Stimulated activated CD8-positive, alpha-beta memory T cell treated with anti-CD3 and anti-CD28 coated beads, Interleukin-12 subunit alpha, Interleukin-12 subunit beta, amount 100 ng/mL, for 4 hours (primary cell): ENCODE measurements around the gene MAP2K5.

Experiments used
- DNase-seq: peaks from one replicate; pipeline ENCODE4 v3.0.0-alpha.2; 2020; ENCODE audit warnings: low read depth

The MAP2K5 gene

DNA sequence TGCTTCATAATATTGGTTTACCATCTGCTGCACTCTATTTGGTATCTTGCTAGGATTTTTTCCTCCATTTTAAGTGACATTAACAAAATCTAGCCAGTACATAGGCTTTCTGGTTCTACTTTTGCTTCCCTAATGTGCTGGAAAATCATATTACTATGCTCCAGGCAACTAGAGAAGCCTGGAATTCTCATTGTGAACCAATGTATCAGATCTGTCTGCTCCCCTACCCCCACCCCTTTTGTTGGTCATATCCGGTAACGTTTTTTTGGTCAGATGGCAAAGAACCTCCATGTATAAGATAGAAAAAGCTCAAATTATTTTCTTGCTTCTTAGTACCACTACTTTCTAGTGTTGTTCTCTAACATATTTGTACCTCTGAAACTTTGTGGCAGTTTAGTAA, 17.1 kb downstream of the MAP2K5 start:
- no peak for DNase-seq

DNA sequence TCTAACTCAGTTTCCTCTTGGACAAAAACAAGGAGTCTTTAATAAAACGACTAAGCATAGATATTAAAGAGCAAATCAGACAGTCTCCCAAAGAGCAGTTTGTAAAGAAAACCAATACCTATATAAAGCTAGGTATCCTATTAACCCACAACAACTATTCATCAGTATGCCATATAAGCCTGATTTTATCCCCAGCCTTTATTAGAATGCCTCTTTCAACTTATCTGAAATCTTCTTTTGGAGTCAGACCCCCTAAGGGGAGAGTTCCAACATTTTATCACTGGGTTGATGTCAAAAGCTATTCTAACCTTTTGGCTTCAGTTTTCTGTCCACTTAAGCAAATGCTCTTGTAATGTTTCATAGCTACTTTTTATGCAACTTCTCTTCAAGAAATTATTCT, 17.8 kb downstream of the MAP2K5 start:
- DNase-seq = no peak

DNA sequence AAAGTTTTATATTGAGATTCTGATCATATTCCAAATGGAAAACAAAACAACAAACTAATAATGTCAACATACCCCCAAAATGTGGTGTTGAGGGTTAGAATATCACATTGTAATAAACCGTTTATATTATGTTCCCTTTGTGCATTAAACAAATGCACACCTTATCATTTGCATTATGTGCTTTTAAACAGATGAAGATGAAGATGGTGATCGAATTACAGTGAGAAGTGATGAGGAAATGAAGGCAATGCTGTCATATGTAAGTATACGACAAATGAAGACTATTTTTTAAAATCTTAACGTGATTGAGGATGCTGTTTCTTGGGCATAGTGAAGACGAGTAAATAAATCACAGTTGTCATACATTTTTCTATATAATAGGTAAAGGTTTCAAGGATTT, 20.6 kb downstream of the MAP2K5 start:
- no peak for DNase-seq

DNA sequence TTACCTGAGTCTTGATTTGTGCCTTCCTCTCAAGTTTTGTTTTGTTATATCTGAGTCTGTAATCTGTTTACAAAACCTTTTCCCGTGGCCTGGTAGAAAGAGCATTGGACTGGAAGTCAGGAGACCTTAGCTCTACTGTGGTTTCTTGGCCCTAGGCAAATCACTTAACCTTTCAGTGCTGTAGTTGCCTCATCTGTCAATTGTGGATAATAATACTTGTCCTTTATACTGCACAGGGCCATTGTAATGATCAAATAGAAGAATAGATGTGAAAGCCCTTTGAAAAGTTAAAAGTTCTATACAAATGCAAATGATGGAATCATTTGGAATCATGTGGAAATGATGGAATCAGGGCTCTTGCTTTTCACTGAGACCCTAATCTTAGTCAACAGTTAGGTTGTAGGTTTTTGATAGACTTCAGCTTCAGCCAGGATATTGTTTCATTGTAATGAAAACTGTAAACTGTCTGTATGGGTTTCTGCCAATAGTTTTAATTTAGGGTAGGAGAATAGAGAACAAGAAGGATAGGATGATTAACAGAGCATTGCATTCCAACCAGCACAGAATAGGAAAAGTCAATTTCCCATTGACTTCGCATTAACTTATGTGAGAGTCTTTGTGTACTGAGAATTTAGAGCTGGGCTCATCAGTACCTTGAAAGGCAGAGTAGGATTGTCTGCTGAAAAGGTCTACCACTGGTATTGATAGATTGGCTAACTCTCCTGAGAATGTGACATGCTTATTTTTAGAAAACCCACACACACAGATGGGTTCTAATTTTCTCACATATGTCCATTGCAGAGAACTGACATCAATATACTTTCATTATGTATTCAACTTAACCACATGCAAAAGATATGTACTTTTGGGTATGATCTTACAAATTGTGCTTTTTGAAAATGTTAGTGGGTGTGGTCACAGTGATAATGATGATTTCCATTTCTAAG, 21.8 kb downstream of the MAP2K5 start:
- no peak for DNase-seq

DNA sequence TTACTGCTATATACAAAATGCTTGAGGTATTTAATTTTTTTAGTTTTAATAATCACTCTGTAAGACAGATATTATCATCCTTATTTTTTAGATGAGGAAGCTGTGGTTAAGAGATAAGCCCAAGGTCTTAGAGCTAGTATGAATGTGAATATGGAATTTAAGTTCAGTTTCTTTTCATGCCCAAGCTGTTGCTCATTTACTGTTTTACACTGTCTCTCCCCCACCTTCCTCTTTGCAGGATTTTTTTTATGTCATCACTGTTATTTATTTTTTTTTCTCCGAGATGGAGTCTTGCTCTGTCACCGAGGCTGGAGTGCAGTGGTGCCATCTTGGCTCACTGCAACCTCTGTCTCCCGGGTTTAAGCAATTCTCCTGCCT, 22.5 kb downstream of the MAP2K5 start:
- DNase-seq = no peak

DNA sequence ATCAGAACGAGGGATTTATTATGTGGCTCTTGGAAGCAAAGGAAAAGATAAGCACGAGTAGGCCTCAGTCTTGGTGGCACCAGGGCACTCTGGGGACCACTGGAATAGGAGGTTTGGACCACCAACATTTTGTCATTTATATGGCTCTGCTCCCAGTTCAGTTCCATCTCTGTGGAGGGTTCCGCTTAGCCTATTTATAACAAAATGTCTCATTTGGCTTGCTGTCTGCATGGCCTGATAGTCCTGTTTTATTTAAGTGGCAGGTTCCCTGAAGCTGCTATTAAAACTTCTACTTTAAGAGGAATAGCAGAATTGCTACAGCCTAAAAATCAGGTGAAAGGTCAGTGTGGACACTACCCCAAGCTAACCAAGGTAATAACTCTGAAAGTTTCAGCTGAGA, 27.2 kb downstream of the MAP2K5 start:
- no peak for DNase-seq

DNA sequence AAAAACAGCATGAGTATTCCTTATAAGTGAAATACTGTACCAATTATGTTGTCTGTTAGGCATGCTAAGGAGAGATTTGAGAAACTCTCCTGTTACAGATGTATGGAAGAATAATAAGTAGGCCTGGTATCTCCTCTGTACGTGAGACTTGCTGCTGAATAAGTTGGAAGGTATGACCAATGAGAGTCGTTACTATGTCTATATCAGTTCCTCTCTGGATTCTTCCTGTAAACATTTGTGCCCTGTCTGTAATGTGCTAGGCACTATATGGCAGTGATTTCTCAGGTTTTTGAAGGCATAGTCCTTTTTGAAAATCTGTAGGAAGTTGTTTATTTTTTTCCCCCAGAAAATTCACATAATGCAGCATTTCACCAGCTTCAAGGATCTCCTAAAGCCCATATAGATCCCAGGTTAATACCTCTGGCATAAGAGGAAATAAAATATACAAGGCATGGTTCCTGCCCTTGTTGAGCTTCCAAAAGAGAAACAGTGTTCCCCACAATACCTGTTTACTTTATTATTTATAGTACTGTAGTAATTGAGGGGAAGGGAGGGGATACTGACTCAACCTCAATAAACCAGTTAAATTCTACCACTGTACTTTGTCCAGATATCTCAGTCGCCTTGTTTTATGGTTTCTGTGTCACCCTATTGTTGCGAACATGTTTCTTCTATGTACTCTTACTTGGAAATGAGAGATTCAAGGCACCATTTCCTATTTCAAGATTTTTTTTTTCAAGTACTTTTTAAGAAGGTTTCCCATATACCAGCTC, 28.6 kb downstream of the MAP2K5 start:
- no peak for DNase-seq

DNA sequence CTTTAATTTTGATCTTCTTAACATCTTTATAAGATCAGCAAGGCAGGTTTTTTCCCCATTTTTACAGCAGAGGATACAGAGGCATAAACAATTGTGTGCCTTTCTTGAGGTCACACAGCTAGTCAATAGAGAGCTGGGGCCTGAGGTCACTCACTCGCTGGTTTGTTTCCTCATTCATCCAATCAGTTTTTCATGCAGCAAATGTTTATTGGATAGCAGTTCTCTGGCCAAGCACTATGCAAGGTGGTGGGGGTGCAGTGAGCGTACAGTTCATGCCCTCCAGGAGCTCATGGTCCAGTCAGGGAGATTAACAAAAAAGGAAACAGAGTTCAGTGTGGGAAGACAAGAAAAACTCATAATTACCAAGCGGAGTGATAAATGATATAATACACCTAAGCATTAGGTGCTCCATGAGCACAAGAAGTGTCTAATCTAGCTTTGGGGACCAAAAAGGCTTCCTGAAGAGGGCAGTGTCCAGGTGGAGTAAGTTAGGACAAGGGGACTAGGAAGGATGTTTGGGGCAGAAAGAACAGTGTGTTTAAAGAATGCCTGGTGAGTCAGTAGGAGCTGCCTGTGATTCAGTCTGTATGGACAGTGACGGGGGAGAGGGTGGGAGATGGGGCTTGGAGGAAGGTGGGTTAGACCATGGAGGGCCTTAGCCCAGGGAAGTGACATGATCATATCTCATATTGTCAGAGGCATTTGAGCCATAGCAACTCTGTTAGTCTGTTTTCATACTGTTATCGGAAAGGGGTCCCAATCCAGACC, 29.3 kb downstream of the MAP2K5 start:
- no peak for DNase-seq

DNA sequence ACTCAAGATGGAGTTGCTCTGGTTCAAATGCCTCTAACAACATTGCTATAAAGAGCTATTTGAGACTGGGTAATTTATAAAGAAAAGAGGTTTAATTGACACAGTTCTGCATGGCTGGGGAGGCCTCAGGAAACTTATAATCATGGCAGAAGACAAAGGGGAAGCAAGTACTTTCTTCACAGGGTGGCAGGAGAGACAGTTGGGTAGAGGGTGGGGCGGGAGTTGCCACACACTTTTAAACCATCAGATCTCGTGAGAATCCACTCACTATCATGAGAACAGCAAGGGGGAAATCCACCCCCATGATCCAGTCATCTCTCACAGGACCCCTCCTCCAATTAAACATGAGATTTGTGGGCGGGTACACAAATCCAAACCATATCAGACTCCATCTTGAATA, 30.7 kb downstream of the MAP2K5 start:
- DNase-seq = no peak

DNA sequence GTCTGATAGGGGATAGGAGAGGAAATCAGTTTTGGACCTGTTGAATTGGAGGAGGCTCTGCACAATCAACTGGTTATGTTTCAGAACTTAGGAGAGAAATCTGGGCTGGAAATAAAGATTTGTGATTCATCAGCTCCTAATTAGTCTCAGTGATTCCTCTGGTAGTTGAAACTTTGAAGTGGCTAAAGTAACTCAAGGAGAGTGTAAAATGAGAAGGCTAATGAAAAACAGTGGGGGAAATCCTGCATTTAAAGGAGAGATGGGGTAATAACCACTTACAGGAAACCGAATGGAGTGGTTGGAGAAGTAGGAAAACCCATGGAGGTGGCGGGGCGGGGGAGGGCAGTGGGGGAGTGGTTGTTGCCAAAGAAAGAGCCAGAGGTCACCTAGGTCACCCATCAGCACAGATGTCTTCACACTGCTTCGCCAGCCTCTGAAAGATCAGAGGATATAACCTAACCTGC, 32.6 kb downstream of the MAP2K5 start:
- no peak for DNase-seq

DNA sequence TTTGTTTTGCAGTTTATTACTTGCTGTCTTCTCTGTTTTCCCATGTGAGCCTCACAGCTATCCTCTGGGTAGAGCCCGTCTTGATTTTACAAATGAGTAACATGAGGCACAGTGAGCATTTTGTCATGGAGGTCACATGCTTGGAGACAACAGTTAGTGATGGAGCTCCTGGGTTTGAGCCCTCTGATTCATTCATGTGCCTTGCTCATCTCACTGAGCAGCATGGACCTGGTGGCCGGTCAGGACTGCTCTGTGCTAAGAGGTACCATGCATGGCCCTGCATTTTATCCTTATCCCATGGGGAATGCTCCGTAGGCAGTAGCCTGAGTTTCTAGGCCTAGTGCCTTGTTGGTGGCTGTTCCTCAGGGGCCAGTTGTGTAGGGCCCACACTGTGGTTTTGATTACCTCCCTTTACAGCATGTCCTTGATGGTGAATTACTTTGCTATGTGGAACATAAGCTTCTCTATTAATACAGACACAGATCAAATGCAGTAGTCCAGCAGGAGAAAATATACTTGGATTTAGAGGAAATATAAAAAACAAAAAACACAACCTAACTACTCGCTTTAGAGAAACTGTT, 35.6 kb downstream of the MAP2K5 start:
- DNase-seq = no peak

DNA sequence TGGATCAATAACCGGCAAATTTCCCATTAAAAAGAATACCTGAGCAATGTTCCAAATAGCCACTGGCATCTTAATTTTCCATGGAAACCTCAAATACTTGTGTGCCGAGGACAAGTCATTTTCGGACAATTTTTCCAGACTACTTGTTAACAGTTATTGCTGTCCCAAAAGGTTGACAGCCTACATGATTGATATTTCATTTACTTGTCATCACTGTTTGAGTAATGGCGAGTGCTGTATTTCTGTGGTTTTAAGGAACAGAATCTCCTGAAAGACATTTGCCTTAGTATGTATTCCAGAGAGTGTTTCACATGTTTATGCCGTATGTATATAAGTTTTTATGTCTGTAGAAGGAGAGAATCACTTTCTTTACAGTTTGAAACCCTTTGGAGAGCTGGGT, 36.7 kb downstream of the MAP2K5 start:
- DNase-seq = no peak

DNA sequence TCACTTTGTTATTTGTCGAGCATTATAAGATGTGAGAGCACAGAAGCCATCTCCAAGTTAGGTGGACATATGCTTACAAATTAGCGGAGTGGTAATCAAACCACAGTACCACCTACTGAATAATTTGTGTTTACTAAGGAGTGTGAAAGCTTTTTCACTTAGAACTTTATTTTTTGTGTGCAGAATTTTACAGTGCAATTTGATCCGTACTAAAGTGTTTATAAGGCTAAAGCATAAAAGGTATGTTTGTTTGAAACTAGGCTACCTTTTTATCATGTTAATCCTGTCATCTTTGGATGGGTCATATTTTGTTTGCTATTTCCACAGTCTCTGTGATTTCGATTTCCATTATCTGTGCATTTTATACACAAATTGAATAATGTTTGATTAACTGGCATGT, 37.5 kb downstream of the MAP2K5 start:
- DNase-seq = no peak

DNA sequence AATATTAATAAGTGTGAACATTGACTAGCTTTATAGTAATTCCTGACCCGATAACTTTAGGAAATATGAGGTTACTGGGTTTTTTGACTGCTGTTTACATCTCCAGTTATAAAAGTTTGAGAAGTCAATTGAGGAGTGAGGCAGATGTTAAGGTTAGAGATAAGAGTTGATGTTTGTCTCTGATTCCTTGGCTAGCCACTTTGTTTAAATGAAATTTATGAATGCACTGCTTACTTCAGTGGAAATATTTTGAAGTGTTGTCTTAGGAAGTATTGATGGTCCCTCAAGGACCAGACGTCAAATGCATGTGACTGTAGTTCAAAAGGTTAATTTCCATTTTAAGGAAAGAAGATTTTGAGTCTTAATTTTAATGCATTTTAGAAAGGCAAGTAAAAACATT, 41.7 kb downstream of the MAP2K5 start:
- DNase-seq = no peak

DNA sequence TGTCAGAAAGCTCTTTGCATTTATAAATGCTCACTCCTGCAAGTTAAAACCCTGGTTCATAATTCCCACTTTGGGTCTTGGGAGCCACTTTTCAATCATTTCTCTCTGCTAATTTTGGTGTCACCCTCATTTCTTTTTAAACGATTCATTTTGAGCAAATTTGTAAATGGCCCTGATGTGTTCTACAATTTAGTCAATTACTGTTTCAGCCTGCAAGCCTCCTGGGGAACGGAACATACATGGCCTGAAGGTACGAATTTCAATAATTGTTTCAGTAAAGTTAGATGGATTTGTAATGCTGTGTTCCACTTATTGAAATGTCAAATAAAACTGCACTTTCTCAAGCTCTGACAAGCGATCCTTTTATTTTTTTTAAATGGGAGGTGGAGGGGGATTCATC, 43.2 kb downstream of the MAP2K5 start:
- DNase-seq = no peak

DNA sequence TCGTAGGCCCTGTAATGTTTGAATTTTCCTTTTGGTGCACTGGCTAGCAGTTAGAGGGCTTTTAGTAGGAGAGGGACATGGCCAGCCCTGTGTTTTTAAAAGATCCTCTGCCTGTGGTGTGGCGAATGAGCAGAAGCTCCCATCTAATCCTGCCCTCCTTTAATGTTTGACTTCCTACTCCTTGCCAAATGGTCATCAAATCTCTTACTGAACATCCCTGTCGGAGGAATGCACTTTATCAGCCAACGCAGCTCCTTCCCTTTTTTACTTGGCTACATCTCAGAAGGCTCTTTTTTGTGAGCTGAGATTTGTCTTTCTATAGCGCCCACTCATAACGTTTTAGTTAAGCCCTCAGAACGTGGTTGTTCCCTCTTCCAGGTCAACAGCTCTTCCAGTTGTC, 44.8 kb downstream of the MAP2K5 start:
- no peak for DNase-seq

DNA sequence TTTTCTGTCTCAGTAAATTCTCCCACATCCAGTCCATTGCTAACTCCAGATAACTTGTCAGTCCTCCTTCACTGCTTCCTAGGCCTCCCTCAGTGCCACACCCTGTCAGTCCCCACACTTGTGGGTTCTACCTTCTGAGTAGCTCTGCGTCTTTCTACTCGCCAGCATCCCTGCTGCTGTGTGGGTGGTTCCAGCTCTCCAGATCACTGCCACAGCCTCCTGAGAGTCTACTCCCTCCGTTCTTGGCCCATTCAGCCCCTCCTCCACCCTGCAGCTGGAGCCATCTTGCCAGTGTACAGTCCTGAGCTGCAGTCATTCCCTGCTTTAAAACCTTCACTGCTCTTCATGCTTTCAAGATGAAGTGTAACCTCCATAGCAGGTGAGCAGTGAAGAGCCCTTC, 45.3 kb downstream of the MAP2K5 start:
- DNase-seq = no peak

DNA sequence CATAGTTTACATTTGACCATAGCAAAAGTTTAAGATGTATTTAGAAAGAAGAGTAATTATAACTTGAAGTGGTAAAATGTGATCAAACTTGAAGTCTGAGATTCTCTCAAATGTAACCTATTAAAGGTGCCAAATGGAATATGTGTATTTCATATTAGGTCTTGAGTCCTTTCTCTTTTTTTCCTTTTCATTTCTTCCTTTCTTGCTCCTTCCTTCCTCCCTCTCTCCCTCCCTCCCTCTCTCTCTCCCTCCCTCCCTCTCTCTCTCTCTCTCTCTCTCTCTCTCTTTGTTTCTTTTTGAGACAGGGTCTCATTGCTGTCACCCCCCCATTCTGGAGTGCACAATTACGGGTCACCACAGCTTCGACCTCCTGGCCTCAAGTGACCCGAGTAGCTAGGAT, 47.7 kb downstream of the MAP2K5 start:
- DNase-seq = no peak

DNA sequence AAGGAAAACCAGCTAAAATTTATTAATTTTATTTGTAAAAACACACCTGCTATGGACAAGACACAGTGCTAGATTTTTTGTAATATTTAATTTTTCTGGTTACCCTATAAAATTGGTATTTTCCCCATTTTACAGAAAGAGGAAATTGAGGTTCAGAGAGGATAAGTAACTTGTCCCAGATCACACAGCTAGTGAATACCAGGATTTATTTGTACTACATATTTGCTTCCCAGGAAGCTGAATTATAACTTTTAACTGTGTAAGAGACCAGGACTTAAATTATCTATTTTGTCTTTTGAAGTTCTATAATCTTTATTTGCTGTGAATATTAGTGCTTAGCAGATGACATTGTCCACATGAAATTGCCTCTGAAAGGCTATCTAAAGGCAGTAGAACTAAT, 49.7 kb downstream of the MAP2K5 start:
- DNase-seq = no peak

DNA sequence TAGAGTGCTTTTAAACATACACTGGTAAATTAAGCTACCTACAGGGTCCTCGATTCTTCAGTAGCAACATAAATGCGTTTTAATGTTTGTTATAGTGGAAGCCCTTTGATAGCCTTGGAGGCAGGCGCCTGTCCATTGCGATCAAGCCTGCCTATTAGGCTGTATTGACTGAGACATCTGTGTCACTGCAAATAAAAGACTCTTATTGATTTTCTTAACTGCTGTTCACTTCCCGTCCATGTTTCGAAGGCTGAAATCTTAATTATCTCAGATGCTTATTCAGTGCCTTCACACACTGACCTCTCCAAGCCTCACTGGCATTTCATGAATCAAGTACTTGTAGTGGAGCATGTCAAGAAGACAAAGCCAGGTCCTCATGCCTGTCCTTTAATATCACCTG, 51.1 kb downstream of the MAP2K5 start:
- no peak for DNase-seq

DNA sequence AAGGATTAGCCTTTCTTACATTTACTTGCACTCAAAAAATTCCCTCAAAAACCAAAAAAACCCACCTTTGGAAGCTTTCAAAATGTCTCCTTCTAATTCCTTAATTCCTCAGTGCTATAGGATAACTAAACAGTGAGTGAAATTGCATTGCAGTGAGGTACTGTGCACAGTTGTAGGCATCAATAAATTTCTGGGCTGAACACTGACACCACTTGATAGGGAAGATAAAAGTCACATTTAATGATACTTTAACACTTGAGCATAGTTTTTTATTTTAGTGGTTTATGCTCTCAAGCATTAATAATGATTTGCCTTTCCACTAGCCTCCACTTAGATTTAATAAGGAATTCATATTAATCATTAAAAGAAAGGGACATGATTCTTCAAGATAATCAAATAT, 52.3 kb downstream of the MAP2K5 start:
- DNase-seq = no peak

DNA sequence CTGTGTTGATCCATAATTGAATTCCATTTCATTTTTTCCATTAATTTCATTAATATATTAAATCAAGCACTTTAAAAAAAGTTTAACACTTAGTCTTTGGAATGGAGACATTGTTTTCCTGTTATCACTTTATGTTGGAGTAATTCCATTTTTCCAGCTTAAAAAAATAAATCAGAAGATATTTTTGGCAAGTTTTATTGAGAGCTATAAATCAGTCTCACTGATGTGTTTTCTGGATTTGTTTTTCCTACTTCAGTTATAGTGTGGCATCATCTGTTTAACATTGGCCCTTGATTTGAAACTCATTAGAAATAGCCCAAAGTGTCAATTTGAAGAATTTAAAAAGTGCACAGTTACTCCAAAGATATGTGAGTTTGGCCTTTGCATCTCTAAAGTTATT, 53.1 kb downstream of the MAP2K5 start:
- no peak for DNase-seq
